SJSA1 (cell line): Measurements from ENCODE around the gene PLA2G7. TPM values are rescaled to one million over a fixed set of nuclear protein-coding genes. Genes with fewer than 3 reads are reported as not detected.

Experiments used
- total RNA-seq: library from RNA; depleted of rRNA; stranded (reverse); fragments of >200 nt; shearing (Covaris generic); gene quantifications from 2 replicates; pipeline ENCODE4 v1.2.3, GENCODE V29; 2014; rRNA removed

Gene PLA2G7
- total RNA-seq, 1 experiment from 2014 or later = not detected

Other genes starting within 250 kb of the PLA2G7 start
- 19.6 and 20.8 TPM in 2 replicates for gene RCAN2, start 243.9 kb downstream of the PLA2G7 start, total RNA-seq
- 1.6 and 2.1 TPM in 2 replicates for gene CYP39A1, start 82.6 kb downstream of the PLA2G7 start, total RNA-seq
- 1.5 TPM in 1 of 2 replicates, not detected in the other for gene SLC25A27, start 82.4 kb downstream of the PLA2G7 start, total RNA-seq
- not detected in 2 replicates for gene TDRD6, start 47.5 kb downstream of the PLA2G7 start, total RNA-seq
- gene ANKRD66, start 11.6 kb upstream of the PLA2G7 start, total RNA-seq = not detected in 2 replicates
- gene MEP1A, start 58.0 kb upstream of the PLA2G7 start, total RNA-seq = 0.08 and 1.0 TPM in 2 replicates
- gene ADGRF5, start 186.6 kb upstream of the PLA2G7 start, total RNA-seq = not detected in 2 replicates